NCI-H748 (cell line): ENCODE results near the gene PLCZ1.
"Not testable (repeated sequence)": the region's sequence is repeated elsewhere in the genome, so short reads cannot be mapped to it uniquely, and the experiment has no call there.

ENCODE experiments used
- DNase-seq: peaks from one replicate; lab custom pipeline; 2025; ENCODE audit not compliant: unreplicated experiment; lab: John Stamatoyannopoulos, UW

The PLCZ1 gene

GRCh38 chr12:18703911-18704310, 33.9 kb downstream of the PLCZ1 start:
- no peak for DNase-seq

GRCh38 chr12:18703321-18703720, 34.5 kb downstream of the PLCZ1 start:
- no peak for DNase-seq

- DNase-seq = no peak
These were observed 37.5 kb downstream of the PLCZ1 start for GRCh38 chr12:18700271-18700670.

- no peak for DNase-seq
These were observed 40.7 kb downstream of the PLCZ1 start for GRCh38 chr12:18696971-18697602.

- not testable (repeated sequence) for DNase-seq
These were observed 43.8 kb downstream of the PLCZ1 start for GRCh38 chr12:18693986-18694385.

GRCh38 chr12:18690653-18691052, 47.2 kb downstream of the PLCZ1 start:
- DNase-seq = no peak

- DNase-seq = no peak
These were observed 48.0 kb downstream of the PLCZ1 start for GRCh38 chr12:18689771-18690170.

- no peak for DNase-seq
These were observed 53.4 kb downstream of the PLCZ1 start for GRCh38 chr12:18684430-18684829.

GRCh38 chr12:18683327-18684013, 54.3 kb downstream of the PLCZ1 start:
- DNase-seq = no peak

GRCh38 chr12:18681818-18682217, 56.0 kb downstream of the PLCZ1 start:
- DNase-seq = no peak

GRCh38 chr12:18676996-18677588, 60.7 kb downstream of the PLCZ1 start:
- DNase-seq = no peak

- no peak for DNase-seq
These were observed 61.7 kb downstream of the PLCZ1 start for GRCh38 chr12:18676141-18676540.

GRCh38 chr12:18658829-18659228, 79.0 kb downstream of the PLCZ1 start:
- no peak for DNase-seq

GRCh38 chr12:18658179-18658578, 79.6 kb downstream of the PLCZ1 start:
- no peak for DNase-seq

GRCh38 chr12:18655351-18655750, 82.5 kb downstream of the PLCZ1 start:
- DNase-seq = no peak

- DNase-seq = no peak
These were observed 84.3 kb downstream of the PLCZ1 start for GRCh38 chr12:18653465-18653864.

- no peak for DNase-seq
These were observed 85.2 kb downstream of the PLCZ1 start for GRCh38 chr12:18652596-18652995.

GRCh38 chr12:18651525-18651924, 86.3 kb downstream of the PLCZ1 start:
- no peak for DNase-seq

- DNase-seq = no peak
These were observed 91.4 kb downstream of the PLCZ1 start for GRCh38 chr12:18646286-18646890.

GRCh38 chr12:18644564-18644963, 93.2 kb downstream of the PLCZ1 start:
- no peak for DNase-seq

GRCh38 chr12:18643681-18644080, 94.1 kb downstream of the PLCZ1 start:
- DNase-seq = no peak

- DNase-seq = no peak
These were observed 97.4 kb downstream of the PLCZ1 start for GRCh38 chr12:18640321-18640955.
